H9 (cell line): ENCODE data around the gene WARS2. TPM values are rescaled to one million over a fixed set of nuclear protein-coding genes. Genes with fewer than 3 reads are reported as not detected.

ENCODE experiments used
- DNase-seq: peaks from one replicate; pipeline ENCODE4 v3.0.0-alpha.2; 2017
- H2AFZ ChIP-seq: one replicate; pipeline ENCODE4 v1.6.1; 2013; ENCODE audit warnings: mild to moderate bottlenecking, low read length, control low read depth, moderate library complexity
- H2AK5ac ChIP-seq: 2 replicates; pipeline ENCODE4 v1.6.1; 2013; ENCODE audit warnings: low read length, control low read depth, mixed read lengths; ENCODE audit not compliant: insufficient read length
- H2BK120ac ChIP-seq: one replicate; pipeline ENCODE4 v1.6.1; 2013; ENCODE audit warnings: low read depth, mild to moderate bottlenecking, low read length, control low read depth, inconsistent platforms; ENCODE audit not compliant: poor library complexity, severe bottlenecking
- H2BK12ac ChIP-seq: 2 replicates; pipeline ENCODE4 v1.6.1; 2013; ENCODE audit warnings: low read length, control low read depth, mixed read lengths, low read depth; ENCODE audit not compliant: insufficient read length
- H2BK15ac ChIP-seq: 2 replicates; pipeline ENCODE4 v1.6.1; 2013; ENCODE audit warnings: low read depth, low read length, control low read depth
- H2BK20ac ChIP-seq: one replicate; pipeline ENCODE4 v1.6.1; 2013; ENCODE audit warnings: low read depth, mild to moderate bottlenecking, low read length, control low read depth, inconsistent platforms; ENCODE audit not compliant: poor library complexity, severe bottlenecking
- H2BK5ac ChIP-seq: 2 replicates; pipeline ENCODE4 v1.6.1; 2013; ENCODE audit warnings: low read length, control low read depth, mixed read lengths; ENCODE audit not compliant: insufficient read length
- H3K14ac ChIP-seq: 2 replicates; pipeline ENCODE4 v1.6.1; 2013; ENCODE audit warnings: low read length, control low read depth; ENCODE audit not compliant: insufficient read depth
- H3K18ac ChIP-seq: 2 replicates; pipeline ENCODE4 v1.6.1; 2013; ENCODE audit warnings: low read depth, mild to moderate bottlenecking, mixed read lengths, low read length, control low read depth; ENCODE audit not compliant: insufficient read length
- H3K23ac ChIP-seq: 2 replicates; pipeline ENCODE4 v1.6.1; 2013; ENCODE audit warnings: low read length, control low read depth, mixed read lengths, low read depth; ENCODE audit not compliant: insufficient read length
- H3K23me2 ChIP-seq: 2 replicates; pipeline ENCODE4 v1.6.1; 2013; ENCODE audit warnings: low read depth, mild to moderate bottlenecking, mixed read lengths, low read length, control low read depth; ENCODE audit not compliant: insufficient read length, poor library complexity, severe bottlenecking
- H3K27ac ChIP-seq: 2 replicates; pipeline ENCODE4 v1.5.1; 2013; ENCODE audit warnings: low read length, control low read depth, mixed read lengths, low read depth; ENCODE audit not compliant: insufficient read length
- H3K27me3 ChIP-seq: 2 replicates; pipeline ENCODE4 v1.6.1; 2013; ENCODE audit warnings: low read length, control low read depth, inconsistent platforms; ENCODE audit not compliant: insufficient read depth
- H3K4ac ChIP-seq: 2 replicates; pipeline ENCODE4 v1.6.1; 2013; ENCODE audit warnings: low read depth, mild to moderate bottlenecking, control low read depth, inconsistent platforms, low read length, moderate library complexity
- H3K4me1 ChIP-seq: 2 replicates; pipeline ENCODE4 v1.6.1; 2013; ENCODE audit warnings: low read length, control low read depth, inconsistent platforms; ENCODE audit not compliant: insufficient read depth
- H3K4me2 ChIP-seq: 2 replicates; pipeline ENCODE4 v1.6.1; 2013; ENCODE audit warnings: low read length, control low read depth, mixed read lengths; ENCODE audit not compliant: insufficient read length, insufficient read depth
- H3K56ac ChIP-seq: 2 replicates; pipeline ENCODE4 v1.6.1; 2013; ENCODE audit warnings: low read depth, mild to moderate bottlenecking, mixed read lengths, low read length, control low read depth; ENCODE audit not compliant: insufficient read length
- H3K79me1 ChIP-seq: 2 replicates; pipeline ENCODE4 v1.6.1; 2013; ENCODE audit warnings: low read depth, mild to moderate bottlenecking, moderate library complexity, low read length, control low read depth, inconsistent platforms; ENCODE audit not compliant: insufficient read depth, poor library complexity, severe bottlenecking
- H3K79me2 ChIP-seq: 2 replicates; pipeline ENCODE4 v1.6.1; 2013; ENCODE audit warnings: low read length, control low read depth, inconsistent platforms; ENCODE audit not compliant: insufficient read depth
- H3K9ac ChIP-seq: 2 replicates; pipeline ENCODE4 v1.6.1; 2013; ENCODE audit warnings: low read length, control low read depth, mixed read lengths; ENCODE audit not compliant: insufficient read length; ENCODE audit errors: extremely low read depth
- H3K9me3 ChIP-seq: one replicate; pipeline ENCODE4 v1.6.1; 2013; ENCODE audit warnings: low read depth, low read length, inconsistent platforms; ENCODE audit not compliant: control insufficient read depth
- H3T11ph ChIP-seq: one replicate; pipeline ENCODE4 v1.6.1; 2013; ENCODE audit warnings: mild to moderate bottlenecking, low read length, control low read depth, inconsistent platforms
- H4K20me1 ChIP-seq: one replicate; pipeline ENCODE4 v1.6.1; 2013; ENCODE audit not compliant: control insufficient read depth, insufficient read length, insufficient read depth
- H4K5ac ChIP-seq: 2 replicates; pipeline ENCODE4 v1.6.1; 2013; ENCODE audit warnings: low read depth, mild to moderate bottlenecking, mixed read lengths, low read length, control low read depth; ENCODE audit not compliant: insufficient read length
- H4K8ac ChIP-seq: replicated peaks from 2 replicates; pipeline ENCODE4 v1.6.1; 2013; ENCODE audit warnings: low read length, control low read depth, mixed read lengths, low read depth; ENCODE audit not compliant: insufficient read length
- H4K91ac ChIP-seq: 2 replicates; pipeline ENCODE4 v1.6.1; 2013; ENCODE audit warnings: low read depth, mild to moderate bottlenecking, moderate library complexity, mixed read lengths, low read length, control low read depth; ENCODE audit not compliant: insufficient read length
- H3K27ac Mint-ChIP-seq, 3 experiments: 2 replicates in 2 of 3; 3 replicates in 1 of 3; pipeline ENCODE4 v1.8.0; 2020 to 2021; ENCODE audit warnings: mixed read lengths in 3 of 3, mild to moderate bottlenecking in 1 of 3, moderate library complexity in 1 of 3
- H3K27me3 Mint-ChIP-seq: 2 replicates; pipeline ENCODE4 v1.8.0; 2021; ENCODE audit warnings: low read depth, mild to moderate bottlenecking, moderate library complexity, mixed read lengths
- H3K36me3 Mint-ChIP-seq, 3 experiments: 2 replicates in 2 of 3; 3 replicates in 1 of 3; pipeline ENCODE4 v1.8.0; 2020 to 2021; ENCODE audit warnings: low read depth in 3 of 3, mixed read lengths in 3 of 3; ENCODE audit not compliant: insufficient read depth in 1 of 3
- H3K4me1 Mint-ChIP-seq, 2 experiments: 2 replicates each; pipeline ENCODE4 v1.8.0; 2020; ENCODE audit warnings: mixed read lengths in 2 of 2
- H3K4me3 Mint-ChIP-seq, 2 experiments: 2 replicates in 1 of 2; 3 replicates in 1 of 2; pipeline ENCODE4 v1.8.0; 2020 to 2021; ENCODE audit warnings: mild to moderate bottlenecking in 2 of 2, mixed read lengths in 2 of 2, moderate library complexity in 1 of 2
- H3K9me3 Mint-ChIP-seq, 2 experiments: 2 replicates in 1 of 2; 3 replicates in 1 of 2; pipeline ENCODE4 v1.8.0; 2020; ENCODE audit warnings: mild to moderate bottlenecking in 2 of 2, mixed read lengths in 2 of 2, moderate library complexity in 1 of 2
- WGBS: extraction: QIAGEN DNeasy Blood & Tissue Kit; methylation state at CpG from one replicate; pipeline ENCODE4 v1.1.7; 2013; ENCODE audit warnings: missing lambda C conversion rate, low lambda C conversion rate, mixed read lengths; ENCODE audit not compliant: insufficient read length; ENCODE audit errors: extremely low coverage; 5-methylcytosine and 5-hydroxymethylcytosine counted together
- total RNA-seq: library from RNA; stranded (reverse); gene quantifications from 2 replicates; pipeline ENCODE4 v1.2.1, GENCODE V29; 2021
- TF ChIP-seq, protein P1 (sequence below): fragments of 200-600 bp; sonication (generic); conservative IDR thresholded peaks from 3 replicates; pipeline ENCODE4 v1.8.0; 2021; ENCODE audit warnings: antibody characterized with exemption, mild to moderate bottlenecking

WARS2 gene
- total RNA-seq, 1 experiment from 2014 or later: 9.7 TPM

DNA sequence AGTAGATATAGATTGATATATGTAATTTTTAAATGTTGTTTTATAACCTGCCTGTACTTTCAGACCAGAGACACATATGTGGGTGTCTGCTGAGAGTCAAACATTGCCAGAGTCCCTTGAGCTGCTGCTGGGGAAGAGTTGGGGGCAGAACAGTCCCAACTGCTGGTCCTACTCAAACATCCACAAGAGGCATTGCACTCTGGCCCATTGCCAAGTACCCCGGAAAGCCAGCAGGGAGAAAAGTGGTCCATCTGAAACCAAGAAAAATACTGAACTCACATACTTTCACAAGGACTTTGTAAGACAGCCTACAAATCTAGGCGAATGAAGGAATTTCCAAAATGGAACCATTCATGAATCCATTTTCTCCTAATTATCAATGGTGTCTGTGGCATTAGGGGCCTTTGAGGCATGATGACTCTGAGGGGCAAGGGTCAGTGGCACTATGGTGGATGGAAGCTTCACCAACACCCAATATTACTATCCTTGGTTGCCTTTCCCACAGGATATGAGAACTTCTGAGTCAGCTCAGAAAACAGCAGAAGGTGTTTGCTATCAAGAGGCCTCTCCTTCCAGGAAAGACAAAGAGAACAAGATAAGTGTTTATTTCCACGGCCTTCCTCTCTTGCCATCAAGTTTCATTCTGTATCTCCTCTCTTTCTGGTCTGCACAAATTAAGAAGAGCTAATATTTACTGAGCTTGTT lies 145.0 kb downstream of the WARS2 start:
- no peaks in the 10 kb centered on the region for H3K9me3 ChIP-seq
- Mint-ChIP-seq H3K36me3 (peaks cover 0 to 3% (median 2%) of the 10 kb centered on the region in 3 experiments; a peak in 1 of 7 replicates), H3K27me3 (peaks cover 100% of the 10 kb centered on the region), H3K4me1 (peaks cover 26 to 45% of the 10 kb centered on the region in 2 experiments), H3K4me3 (no peak overlapping the region), H3K27ac (no peak overlapping the region), H3K9me3 (peaks cover 4 to 7% of the 10 kb centered on the region in 2 experiments; a peak in 3 of 5 replicates)
- WGBS: no CpG with 5 or more reads among the region's 3 CpGs
- H3K23ac ChIP-seq: no peak overlapping the region
- DNase-seq: no peak
- no peak overlapping the region for H3K56ac ChIP-seq
- no peak overlapping the region for H2BK120ac ChIP-seq
- H2BK12ac ChIP-seq: no peak overlapping the region
- H3K4ac ChIP-seq: no peak overlapping the region
- H4K91ac ChIP-seq: no peak overlapping the region
- no peak overlapping the region for H4K8ac ChIP-seq
- no peak overlapping the region for H3K14ac ChIP-seq
- no peak overlapping the region for H3K9ac ChIP-seq
- no peak overlapping the region for H3K4me2 ChIP-seq
- TF ChIP-seq, protein P1, sequence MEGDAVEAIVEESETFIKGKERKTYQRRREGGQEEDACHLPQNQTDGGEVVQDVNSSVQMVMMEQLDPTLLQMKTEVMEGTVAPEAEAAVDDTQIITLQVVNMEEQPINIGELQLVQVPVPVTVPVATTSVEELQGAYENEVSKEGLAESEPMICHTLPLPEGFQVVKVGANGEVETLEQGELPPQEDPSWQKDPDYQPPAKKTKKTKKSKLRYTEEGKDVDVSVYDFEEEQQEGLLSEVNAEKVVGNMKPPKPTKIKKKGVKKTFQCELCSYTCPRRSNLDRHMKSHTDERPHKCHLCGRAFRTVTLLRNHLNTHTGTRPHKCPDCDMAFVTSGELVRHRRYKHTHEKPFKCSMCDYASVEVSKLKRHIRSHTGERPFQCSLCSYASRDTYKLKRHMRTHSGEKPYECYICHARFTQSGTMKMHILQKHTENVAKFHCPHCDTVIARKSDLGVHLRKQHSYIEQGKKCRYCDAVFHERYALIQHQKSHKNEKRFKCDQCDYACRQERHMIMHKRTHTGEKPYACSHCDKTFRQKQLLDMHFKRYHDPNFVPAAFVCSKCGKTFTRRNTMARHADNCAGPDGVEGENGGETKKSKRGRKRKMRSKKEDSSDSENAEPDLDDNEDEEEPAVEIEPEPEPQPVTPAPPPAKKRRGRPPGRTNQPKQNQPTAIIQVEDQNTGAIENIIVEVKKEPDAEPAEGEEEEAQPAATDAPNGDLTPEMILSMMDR: no peak
- H3K18ac ChIP-seq: no peak overlapping the region
- H2BK5ac ChIP-seq: no peak overlapping the region
- peaks cover 99% of the 10 kb centered on the region for H3K27me3 ChIP-seq
- no peaks in the 10 kb centered on the region for H4K20me1 ChIP-seq
- no peak overlapping the region for H2AK5ac ChIP-seq
- H3K79me1 ChIP-seq: no peaks in the 10 kb centered on the region
- no peaks in the 10 kb centered on the region for H3K79me2 ChIP-seq
- peaks cover 3% of the 10 kb centered on the region for H3K23me2 ChIP-seq
- no peaks in the 10 kb centered on the region; the same call in 1 of the 2 replicates for H3K4me1 ChIP-seq
- no peak overlapping the region for H3K27ac ChIP-seq
- no peak overlapping the region for H2AFZ ChIP-seq
- no peak overlapping the region for H3T11ph ChIP-seq
- H2BK15ac ChIP-seq: no peak overlapping the region
- H4K5ac ChIP-seq: no peak overlapping the region
- no peak overlapping the region for H2BK20ac ChIP-seq
